Right ventricle myocardium inferior (tissue), 1 donor: Measurements from ENCODE around the gene DHRSX. TPM values are rescaled to one million over a fixed set of nuclear protein-coding genes. Genes with fewer than 3 reads are reported as not detected.
"Not testable (repeated sequence)": the region's sequence is repeated elsewhere in the genome, so short reads cannot be mapped to it uniquely, and the experiment has no call there.

Source experiments
- ATAC-seq: fragments of 200-7000 bp; cut with Tn5 transposase; one replicate; pipeline ENCODE4 v1.9.1; 2020; ENCODE audit warnings: mild to moderate bottlenecking, moderate library complexity
- DNase-seq: peaks from one replicate; pipeline ENCODE4 v3.0.0; 2021; ENCODE audit errors: missing footprints
- intact Hi-C: fragments of 100-400 bp; cut with DNase I; formaldehyde crosslinking; loops from one replicate; pipeline ENCODE4 v1.11.0; 2022
- total RNA-seq: library from RNA; stranded (reverse); fragmentation: NEBNext Ultra II Directional; extraction: Animal tissue kit (Norgen Biotek cat#: 25700); gene quantifications from one replicate; pipeline ENCODE4 v1.2.1, GENCODE V29; 2021
- donor health status: DM: no; HTN: yes; CAD: no; lungs with severe emphysema.

The DHRSX gene
- total RNA-seq, 1 donor from 2014 or later: 31.0 TPM

DNA sequence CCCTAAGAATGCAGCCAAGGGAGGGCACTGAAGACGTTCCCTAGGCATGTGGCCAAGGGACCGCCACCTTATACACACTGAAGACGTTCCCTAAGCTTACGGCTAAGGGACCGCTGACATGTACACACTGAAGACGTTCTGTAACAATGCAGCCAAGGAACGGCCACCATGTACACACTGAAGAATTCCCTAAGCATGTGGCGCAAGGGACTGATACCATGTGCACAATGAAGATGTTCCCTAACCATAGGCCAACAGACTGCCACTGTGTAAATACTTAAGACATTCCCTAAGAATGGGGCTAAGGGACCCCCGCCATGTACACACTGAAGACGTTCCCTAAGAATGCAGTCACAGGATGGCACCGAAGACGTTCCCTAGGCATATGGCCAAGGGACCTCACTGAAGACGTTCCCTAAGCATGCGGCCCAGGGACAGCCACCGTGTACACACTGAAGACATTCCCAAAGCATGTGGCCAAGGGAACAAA is 36.1 kb downstream of the DHRSX start:
- intact Hi-C loops: no loop called here
- ATAC-seq (no peak), DNase-seq (no peak)

GRCh38 chrX:2463973-2464676 is 36.7 kb downstream of the DHRSX start:
- intact Hi-C loops: no loop called here

DNA sequence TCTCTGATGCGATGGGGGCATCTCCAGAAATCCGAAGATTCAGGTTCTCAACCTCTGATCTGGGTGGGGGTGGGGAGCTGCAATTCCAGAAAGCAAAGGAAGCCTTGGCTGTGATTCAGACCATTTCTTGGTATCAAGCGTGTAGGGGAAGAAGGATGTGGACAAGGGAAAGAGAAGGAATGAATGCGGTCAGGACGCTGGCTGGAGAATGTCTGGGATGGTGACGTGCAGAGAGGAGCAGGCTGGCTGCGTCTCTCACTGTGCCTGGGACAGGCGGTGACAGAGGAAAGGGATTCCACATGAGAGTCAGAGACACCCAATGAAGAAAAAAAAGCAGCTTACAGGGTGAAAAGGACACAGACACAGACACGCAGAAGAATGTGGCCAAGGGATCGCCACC is 37.3 kb downstream of the DHRSX start:
- DNase-seq, ATAC-seq, intact Hi-C loops: not testable (repeated sequence)

More at GRCh38 chrX:2463973-2464676, 36.7 kb downstream of the DHRSX start:
- ATAC-seq (no peak), DNase-seq (no peak)

- no peak for ATAC-seq
- intact Hi-C loops: no loop called here
- DNase-seq: no peak
Measured at GRCh38 chrX:2462780-2463179, 38.0 kb downstream of the DHRSX start.

- DNase-seq (no peak), ATAC-seq (no peak)
- intact Hi-C loops: no loop called here
Measured at GRCh38 chrX:2462074-2462473, 38.7 kb downstream of the DHRSX start.

DNA sequence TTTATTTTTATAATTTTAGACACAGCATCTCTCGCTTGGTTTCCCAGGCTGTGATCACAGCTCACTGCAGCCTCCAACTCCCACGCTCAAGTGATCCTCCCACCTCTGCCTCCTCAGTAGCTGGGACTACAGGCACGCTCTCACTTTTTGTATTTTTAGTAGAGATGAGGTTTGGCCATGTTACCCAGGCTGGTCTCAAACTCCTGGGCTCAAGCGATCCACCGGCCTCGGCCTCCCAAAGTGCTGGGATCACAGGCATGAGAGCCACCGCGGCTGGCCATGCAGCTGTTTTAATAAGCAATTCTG is 39.1 kb downstream of the DHRSX start:
- ATAC-seq (no peak), DNase-seq (no peak)
- intact Hi-C loops: no loop called here

DNA sequence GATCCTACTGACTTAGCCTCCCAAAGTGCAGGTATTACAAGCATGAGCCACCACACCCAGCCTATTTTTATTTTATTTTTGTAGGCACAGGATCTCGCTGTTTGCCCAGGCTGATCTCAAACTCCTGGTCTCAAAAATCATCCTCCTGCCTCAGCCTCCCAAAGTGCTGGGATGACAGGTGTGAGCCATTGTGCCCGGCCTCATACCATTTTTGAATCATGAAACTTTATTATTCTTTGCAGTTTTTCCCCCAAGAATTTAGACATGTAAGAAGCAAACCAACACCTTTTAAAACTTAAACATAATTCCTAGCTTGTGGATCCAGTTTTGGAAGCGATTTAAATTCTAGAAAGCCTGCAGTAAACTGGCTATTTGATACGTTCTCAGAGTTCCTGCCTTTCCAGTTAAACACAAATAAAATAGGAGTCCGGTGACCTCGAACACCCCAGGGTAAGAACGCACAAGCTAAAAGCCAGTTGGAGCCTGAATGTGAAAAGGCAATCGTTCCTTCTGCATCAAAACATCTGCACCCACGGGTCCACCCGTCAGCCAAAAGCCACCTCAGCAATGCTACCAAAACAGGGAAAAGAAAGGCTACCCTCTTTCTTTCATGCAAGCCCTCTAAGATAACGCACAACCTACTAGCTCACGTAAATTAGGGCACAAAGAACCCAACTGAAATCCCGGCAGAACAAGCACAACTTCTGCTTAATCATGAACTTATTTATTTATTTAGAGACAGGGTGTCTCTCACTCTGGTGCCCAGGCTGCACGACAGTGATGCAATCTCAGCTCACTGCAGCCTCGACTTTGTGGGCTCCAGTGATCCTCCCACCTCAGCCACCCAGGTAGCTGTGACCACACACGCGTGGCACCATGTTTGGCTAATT is 39.7 kb downstream of the DHRSX start:
- DNase-seq, intact Hi-C loops, ATAC-seq: not testable (repeated sequence)

DNA sequence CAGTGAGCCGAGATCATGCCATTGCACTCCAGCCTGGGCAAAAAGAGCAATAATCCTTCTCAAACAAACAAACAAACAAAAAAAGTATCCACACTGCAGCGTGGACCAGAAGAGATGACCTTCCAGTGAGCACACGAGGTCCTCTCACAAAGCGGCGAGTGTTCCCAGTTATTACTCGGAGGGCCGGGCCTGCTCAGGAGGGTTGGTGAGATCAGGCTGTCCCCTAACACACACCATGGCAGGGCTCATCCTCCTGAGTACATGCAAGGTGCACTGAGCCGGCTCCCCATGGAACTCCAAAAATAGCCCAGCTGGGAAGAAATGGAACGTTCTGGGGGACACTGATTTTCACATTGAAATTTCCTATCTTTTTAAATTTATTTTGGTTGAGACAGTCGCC is 40.7 kb downstream of the DHRSX start:
- intact Hi-C loops, DNase-seq: not testable (repeated sequence)
- peak; percentile 59 for ATAC-seq

- no peak for DNase-seq
- ATAC-seq: no peak
- intact Hi-C loops: no loop called here
Measured at GRCh38 chrX:2458309-2458708, 42.5 kb downstream of the DHRSX start.

GRCh38 chrX:2457289-2458133 is 43.3 kb downstream of the DHRSX start:
- intact Hi-C loops: no loop called here
- no peak for DNase-seq
- no peak for ATAC-seq

DNA sequence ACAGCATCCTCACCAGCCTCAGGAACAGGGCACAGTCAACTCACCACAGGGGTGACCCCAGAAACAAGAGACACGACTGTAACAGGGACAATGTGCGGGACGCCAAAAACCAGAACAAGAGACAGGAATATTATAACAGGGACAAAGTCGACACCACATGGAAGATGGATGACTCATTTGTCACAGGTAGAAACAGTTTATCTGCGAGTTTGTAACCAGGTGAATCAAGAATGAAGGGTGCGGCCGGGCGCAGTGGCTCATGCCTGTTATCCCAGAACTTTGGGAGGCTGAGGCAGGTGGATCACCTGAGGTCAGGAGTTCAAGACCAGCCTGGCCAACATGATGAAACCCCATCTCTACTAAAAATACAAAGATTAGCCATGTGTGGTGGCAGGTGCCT is 44.7 kb downstream of the DHRSX start:
- intact Hi-C loops, DNase-seq, ATAC-seq: not testable (repeated sequence)

GRCh38 chrX:2454620-2455019 is 46.2 kb downstream of the DHRSX start:
- ATAC-seq, DNase-seq, intact Hi-C loops: not testable (repeated sequence)

DNA sequence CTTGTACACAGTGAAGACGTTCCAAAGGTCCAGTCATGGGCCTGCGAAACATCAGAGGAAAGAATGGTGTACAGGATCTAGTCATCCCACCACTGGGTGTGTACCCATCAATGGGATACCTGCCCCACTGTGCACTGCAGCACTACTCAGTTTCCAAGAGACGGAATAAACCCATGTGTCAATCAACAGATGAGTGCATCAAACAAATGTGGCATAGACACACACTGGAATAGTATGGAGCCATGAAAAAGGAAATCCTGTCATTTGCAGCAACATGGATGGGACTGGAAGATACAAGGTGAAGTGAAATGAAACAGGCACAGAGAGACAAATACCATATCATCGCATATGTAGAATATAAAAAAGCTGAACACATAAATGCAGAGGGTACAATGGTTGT is 48.0 kb downstream of the DHRSX start:
- intact Hi-C loops: no loop called here
- DNase-seq (no peak), ATAC-seq (no peak)

- intact Hi-C loops: no loop called here
- DNase-seq (no peak), ATAC-seq (no peak)
Measured at GRCh38 chrX:2452317-2452784, 48.4 kb downstream of the DHRSX start.

DNA sequence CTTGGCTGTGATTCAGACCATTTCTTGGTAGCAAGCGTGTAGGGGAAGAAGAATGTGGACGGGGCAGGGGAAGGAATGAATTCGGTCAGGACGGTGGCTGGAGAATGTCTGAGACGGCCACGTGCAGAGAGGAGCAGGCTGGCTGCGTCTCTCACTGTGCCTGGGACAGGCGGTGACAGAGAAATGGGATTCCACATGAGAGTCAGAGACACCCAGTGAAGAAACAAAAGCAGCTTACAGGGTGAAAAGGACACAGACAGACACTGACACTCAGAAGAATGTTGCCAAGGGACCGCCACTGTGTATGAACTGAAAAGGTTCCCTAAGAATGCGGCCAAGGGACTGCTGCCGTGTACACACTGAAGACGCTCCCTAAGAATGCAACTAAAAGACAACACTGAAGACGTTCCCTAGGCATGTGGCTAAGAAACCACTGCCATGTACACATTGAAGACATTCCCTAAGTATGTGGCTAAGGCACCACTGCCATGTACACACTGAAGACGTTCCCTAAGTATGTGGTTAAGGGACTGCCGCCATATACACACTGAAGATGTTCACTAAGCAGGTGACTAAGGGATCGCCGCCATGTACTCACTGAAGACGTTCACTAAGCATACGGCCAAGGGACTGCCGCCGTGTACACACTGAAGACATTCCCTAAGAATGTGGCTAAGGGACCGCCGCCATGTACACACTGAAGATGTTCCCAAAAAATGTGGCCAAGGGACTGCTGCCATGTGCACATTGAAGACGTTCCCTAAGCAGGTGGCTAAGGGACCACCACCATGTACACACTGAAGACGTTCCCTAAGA is 49.1 kb downstream of the DHRSX start:
- intact Hi-C loops: no loop called here
- no peak for ATAC-seq
- no peak for DNase-seq

GRCh38 chrX:2450681-2451080 is 50.1 kb downstream of the DHRSX start:
- DNase-seq (no peak), ATAC-seq (no peak)
- intact Hi-C loops: no loop called here

GRCh38 chrX:2449135-2449886 is 51.5 kb downstream of the DHRSX start:
- ATAC-seq (peak; percentile 42), DNase-seq (no peak)
- intact Hi-C loops: no loop called here

DNA sequence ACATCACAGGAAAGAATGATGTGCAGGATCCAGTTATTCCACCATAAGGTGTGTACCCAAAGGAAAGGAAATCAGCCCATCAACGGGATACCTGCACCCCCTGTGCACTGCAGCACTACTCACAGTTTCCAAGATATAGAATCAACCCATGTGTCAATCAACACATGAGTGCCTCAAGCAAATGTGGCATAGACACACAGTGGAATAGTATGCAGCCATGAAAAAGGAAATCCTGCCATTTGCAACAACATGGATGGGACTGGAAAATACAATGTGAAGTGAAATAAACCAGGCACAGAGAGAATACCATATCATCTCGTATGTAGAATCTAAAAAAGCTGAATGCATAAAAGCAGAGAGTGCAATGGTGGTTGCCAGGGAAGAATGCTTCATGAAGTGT is 53.3 kb downstream of the DHRSX start:
- no peak for ATAC-seq
- DNase-seq: no peak
- intact Hi-C loops: no loop called here
